T1000 (cell line): ENCODE results near the gene NUAK2.
"Not testable (repeated sequence)": the region's sequence is repeated elsewhere in the genome, so short reads cannot be mapped to it uniquely, and the experiment has no call there.

ENCODE experiments used
- DNase-seq: peaks from one replicate; lab custom pipeline; 2025; ENCODE audit warnings: mixed read lengths; lab: John Stamatoyannopoulos, UW

NUAK2 gene

GRCh38 chr1:205321162-205321958, at the start of gene NUAK2:
NUAK2 (minus strand) TSS chr1:205321745; CDS start chr1:205321628, 117 bp downstream.
- DNase-seq, result peak; percentile 92

- no peak for DNase-seq
Measured at GRCh38 chr1:205370780-205371179, 49.2 kb upstream of the NUAK2 start.

DNA sequence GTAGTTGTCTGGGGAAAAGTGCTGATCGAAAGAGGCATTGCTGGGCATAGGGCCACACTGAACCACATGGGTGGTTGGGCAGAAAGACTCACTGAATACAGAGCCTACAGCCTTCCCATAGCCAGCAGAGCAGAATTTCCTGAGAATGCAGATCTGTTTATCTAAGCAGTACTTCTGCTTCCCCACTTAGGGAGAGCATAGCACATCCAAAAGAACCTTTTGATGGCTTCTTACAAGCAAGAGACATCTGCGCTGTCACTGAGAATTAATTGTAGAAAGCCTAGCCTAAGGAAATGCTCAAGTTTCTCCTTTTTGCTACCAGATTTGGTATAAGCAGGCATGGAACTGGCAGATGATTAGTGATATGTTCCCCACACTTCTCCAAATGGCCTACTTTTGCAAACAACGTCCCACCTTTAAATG, 48.2 kb upstream of the NUAK2 start:
- DNase-seq, result no peak

GRCh38 chr1:205368478-205368877, 46.9 kb upstream of the NUAK2 start:
- DNase-seq, result no peak

- DNase-seq, result no peak
Measured at GRCh38 chr1:205365945-205366463, 44.5 kb upstream of the NUAK2 start.

- not testable (repeated sequence) for DNase-seq
Measured at GRCh38 chr1:205365086-205365485, 43.5 kb upstream of the NUAK2 start.

- DNase-seq, result no peak
Measured at GRCh38 chr1:205360891-205361290, 39.3 kb upstream of the NUAK2 start.

DNA sequence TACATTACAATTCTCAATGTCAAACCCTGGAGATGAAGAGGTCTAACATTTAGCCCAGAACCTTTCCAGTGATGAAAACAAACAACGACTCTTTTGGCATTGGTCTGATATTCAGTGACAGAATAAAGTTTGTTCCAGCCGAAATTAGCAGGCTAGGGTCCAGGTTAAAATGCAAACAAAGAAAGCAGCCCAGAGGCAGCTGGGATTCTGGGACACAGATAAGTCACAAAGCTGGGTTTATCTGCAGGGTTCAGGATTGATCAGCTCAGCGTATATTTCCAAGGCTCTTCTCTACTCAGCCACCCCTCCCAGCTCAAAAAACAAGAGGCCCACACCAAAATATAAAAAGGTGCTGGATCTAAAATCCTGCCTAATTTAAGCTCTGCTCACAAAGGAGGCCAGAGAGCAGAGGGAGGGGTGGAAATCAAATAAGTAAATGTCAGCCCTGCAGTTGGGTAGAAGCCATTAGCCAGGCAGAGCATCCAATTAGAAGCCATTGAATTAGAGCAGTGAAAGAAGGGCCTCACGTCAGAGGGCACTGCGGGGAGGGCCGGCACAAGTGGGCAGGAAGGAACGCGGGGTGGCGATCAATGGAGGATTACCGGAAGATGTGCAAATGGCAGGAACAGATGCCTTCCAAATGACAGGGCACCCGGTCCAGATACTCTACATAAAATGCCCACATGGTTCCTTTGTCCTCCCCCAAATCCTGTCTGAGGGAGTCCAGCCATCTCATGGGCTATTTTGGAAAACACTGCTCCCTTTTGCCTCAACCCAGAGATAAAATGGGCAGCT, 38.4 kb upstream of the NUAK2 start:
- no peak for DNase-seq

- DNase-seq, result no peak
Measured at GRCh38 chr1:205358579-205358978, 37.0 kb upstream of the NUAK2 start.

GRCh38 chr1:205357567-205357966, 36.0 kb upstream of the NUAK2 start:
- DNase-seq, result no peak

GRCh38 chr1:205356440-205357139, 35.0 kb upstream of the NUAK2 start, which contains the start of gene KLHDC8A:
KLHDC8A (minus strand) TSS chr1:205356922; CDS start chr1:205343604, 13,318 bp downstream.
- no peak for DNase-seq

GRCh38 chr1:205355075-205355453, 33.5 kb upstream of the NUAK2 start:
- DNase-seq, result no peak

DNA sequence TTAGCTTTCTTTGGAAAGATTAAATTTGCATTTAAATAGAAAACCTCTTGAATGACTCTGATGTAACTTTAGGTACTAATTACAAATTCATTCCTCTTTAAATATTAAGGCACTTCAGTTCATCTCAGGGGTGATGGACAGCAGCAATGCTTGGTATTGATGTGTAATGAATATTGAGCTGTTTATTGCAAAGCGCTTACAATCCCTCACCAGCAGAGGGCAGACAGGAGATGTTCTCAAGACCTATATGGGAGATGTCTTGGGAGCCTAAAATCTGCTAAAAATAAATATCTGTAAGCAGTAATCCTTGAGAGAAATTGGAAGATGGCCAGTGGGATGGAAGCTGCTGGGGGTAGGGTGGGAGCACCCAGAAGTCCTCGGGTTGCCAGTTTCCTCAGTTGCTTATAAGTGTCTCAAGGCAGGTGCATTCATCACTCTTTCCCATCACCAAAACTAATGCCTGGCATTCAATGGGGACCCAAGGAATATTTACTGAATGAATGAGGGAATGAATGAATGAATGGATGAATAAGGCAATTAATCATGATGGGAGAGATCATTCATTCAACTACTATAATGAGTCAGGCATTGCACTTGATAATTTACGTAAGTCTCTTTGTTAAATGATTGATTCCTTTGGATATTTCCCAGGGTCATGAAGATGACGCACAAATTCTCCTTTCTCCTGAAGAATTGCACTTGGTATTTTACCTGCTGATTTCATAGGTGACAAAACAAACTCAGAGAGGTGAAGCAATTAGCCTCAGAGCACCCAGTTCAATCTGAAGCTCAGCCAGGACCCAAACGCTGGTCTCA, 32.9 kb upstream of the NUAK2 start:
- DNase-seq, result no peak

DNA sequence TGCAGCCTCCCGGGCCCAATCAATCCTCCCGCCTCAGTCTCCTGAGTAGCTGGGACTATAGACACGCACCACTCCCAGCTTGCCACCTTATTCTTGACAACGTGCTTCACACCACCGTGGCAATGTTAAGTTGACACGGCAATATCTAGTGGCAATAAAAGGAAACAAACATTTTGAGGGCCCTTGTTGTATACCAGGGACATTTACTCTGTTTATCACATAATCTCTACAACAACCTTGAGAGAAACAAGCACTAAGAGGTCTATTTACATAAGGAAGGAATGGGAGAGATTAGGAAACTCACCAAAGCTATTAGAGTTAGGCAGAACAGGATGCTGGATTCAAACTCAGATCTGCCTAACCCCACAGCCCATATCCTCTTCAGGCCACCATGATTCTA, 32.1 kb upstream of the NUAK2 start:
- DNase-seq, result no peak

DNA sequence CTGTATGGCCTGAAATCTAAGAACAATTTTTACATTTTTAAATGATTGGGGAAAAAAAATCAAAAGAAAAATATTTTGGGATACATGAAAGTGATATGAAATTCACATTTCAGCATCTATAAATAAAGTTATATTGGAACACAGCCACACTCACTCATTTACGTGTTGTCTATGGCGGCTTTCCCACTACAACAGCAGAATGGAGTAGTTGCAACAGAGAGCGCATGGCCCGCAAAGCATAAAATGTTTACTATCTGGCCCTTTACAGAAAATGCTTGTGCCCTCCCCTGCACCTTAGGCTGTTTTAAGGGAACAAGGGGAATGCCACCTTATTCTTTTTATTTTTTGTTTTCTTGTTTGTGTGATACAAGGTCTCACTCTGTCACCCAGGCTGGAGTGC, 31.6 kb upstream of the NUAK2 start:
- no peak for DNase-seq

GRCh38 chr1:205351984-205352713, 30.6 kb upstream of the NUAK2 start:
- DNase-seq, result no peak

DNA sequence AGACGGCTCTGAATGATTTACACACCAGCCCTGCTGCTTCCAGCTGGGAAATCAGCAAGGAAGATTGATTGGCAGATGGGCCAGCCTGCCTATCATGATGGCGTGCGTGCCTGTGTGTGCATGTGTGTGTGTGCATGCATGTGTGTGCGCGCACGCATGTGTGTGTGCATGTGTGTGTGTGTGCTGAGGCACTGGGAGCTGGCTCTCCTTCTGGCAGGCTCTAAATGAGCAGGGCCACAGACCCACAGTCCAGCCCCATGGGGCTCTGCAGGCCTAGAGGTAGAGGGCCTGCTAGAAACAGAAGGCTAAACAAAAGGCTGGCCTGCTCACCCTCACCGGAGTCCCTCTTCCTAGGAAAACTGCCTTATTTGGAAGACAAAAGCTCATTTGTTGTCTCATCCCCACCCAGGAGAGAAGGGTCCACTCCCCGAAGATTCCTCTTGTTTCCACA, 29.2 kb upstream of the NUAK2 start:
- no peak for DNase-seq

DNA sequence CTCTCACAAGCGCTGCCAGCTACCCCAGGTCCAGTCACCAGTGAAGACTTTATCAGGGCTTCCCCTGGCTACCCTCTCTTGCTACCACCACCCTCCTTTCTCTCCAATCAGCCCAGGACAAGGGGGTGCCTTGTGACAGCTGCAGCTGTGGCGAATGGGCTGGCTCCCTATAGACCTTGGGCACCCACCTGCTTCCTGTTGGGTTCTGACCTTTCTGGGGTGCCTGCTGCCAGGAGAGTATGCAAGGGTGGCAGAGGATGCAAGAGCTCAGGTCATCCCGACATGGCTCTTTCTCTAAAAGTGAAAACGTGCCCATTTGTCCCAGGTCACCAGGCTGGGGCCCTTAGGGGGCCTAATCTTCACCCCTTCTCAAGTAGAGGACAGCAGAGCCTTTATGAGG, 28.6 kb upstream of the NUAK2 start:
- DNase-seq, result no peak

GRCh38 chr1:205348554-205349487, 27.3 kb upstream of the NUAK2 start:
- no peak for DNase-seq
